Right renal pelvis (tissue), 4 donors: ENCODE data around the gene SNRPE. TPM values are rescaled to one million over a fixed set of nuclear protein-coding genes. Genes with fewer than 3 reads are reported as not detected.

ENCODE experiments used
- DNase-seq, 4 donors: peaks; one replicate each; pipeline ENCODE4 v3.0.0-alpha.2; 2013; ENCODE audit warnings: low read depth in 4 of 4, low spot score in 3 of 4, missing footprints in 1 of 4
- polyA plus RNA-seq, 4 donors: library from polyadenylated mRNA; unstranded; fragments of 120-200 nt; gene quantifications; one replicate each; pipeline ENCODE4 v1.2.1, GENCODE V29; 2013; ENCODE audit not compliant: insufficient read length in 4 of 4

Gene SNRPE
- polyA plus RNA-seq, 4 donors, result 267 to 331 (median 293) TPM

DNA sequence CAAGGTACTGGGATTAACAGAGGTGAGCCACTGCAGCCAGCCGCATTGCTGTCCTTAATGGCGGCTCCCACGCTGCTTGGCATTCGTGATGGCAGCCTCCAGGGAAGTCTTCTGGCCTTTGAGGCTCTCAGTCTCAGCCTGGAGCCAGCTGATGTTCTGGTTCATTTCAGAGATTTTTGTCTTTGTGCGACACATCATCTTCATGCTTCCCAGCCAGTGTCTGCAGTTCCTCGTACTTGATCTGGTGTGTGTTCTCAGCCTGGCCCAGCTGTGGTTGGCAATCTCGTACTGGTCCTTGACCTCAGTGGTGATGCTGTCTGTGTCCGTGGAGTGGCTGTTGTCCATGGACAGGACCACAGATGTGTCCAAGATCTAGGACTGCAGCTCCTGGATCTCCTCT is 11.7 kb downstream of the SNRPE start:
- DNase-seq, result no peak

GRCh38 chr1:203878422-203878821 is 17.0 kb downstream of the SNRPE start:
- no peak for DNase-seq

- DNase-seq, result no peak
These were observed 19.2 kb downstream of the SNRPE start for GRCh38 chr1:203880606-203881005.

DNA sequence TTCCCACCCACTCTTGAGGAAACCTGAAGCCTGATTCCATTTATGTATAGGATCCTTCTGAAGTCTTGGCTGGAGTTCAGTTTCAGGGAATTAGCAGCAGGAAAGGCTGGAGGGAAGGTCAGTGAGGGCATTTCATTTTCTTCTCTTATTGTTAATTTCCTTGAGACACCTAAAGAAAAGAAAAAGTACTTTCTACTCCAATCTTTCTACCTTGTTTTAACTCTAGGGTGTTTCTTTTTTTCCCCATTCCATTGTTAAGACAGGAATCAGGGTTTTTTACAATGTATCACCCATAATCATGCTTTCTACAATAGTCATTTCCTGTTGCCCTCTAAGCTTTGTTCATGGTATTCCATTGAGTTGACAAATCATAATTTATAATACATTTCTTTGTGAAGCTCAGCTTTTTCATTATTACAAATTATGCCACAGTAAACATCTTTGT is 27.4 kb downstream of the SNRPE start:
- no peak for DNase-seq

GRCh38 chr1:203891950-203892349 is 30.6 kb downstream of the SNRPE start:
- DNase-seq, result no peak

DNA sequence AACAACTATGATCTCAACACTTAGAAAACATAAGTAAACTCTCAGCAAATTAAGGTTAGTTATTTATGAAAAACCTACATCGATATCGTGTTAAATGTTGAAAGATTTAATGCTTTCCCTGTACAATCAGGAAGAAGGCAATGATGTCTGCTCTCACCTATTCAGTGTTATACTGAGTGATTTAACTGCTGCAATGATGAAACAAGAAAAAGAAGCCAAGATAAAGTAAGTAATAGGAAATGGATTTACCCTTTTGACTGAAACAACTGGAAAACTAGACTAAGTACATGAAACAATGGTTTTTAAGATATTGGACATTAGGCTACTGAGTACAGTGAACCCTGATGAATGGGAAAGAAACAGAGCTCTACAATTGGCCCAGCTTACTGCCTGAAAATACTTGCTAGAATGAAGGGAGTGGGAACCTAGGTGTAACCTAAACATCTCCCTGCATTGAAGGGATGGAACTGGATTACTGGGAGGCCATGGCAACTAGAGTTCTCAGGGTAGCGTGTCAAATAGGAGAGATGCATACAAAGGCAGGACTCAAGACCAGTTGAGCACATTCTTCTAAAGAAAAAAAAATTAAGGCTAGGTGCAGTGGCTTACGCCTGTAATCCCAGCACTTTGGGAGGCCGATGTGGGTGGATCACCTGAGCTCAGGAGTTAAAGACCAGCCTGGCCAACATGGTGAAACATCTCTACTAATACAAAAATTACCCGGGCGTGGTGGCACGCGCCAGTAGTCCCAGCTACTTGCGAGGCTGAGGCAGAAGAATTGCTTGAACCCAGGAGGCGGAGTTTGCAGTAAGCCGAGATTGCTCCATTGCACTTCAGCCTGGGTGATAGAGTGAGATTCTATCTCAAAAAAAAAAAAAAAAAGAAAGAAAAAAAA is 37.3 kb downstream of the SNRPE start:
- no peak for DNase-seq

- no peak for DNase-seq
These were observed 37.9 kb downstream of the SNRPE start for GRCh38 chr1:203899353-203899716.

GRCh38 chr1:203899869-203900714 is 38.7 kb downstream of the SNRPE start:
- DNase-seq, result no peak

DNA sequence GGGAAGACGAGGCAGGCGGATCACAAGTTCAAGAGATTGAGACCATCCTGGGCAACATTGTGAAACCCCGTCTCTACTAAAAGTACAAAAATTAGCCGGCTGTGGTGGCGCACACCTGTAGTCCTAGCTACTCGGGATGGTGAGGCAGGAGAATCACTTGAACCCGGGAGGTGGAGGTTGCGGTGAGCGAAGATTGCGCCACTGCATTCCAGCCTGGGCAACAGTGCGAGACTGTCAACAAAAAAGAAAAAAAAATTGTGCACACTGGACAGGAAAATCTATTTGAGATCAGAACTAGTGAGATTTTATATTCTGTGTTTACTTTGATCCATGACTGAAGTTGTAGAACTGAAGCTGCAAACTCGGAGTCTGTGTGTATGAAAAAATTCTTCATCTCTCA is 40.2 kb downstream of the SNRPE start:
- DNase-seq, result no peak

- no peak for DNase-seq
These were observed 43.9 kb downstream of the SNRPE start for GRCh38 chr1:203905275-203905674.

- DNase-seq, result no peak
These were observed 45.5 kb downstream of the SNRPE start for GRCh38 chr1:203906932-203907331.

DNA sequence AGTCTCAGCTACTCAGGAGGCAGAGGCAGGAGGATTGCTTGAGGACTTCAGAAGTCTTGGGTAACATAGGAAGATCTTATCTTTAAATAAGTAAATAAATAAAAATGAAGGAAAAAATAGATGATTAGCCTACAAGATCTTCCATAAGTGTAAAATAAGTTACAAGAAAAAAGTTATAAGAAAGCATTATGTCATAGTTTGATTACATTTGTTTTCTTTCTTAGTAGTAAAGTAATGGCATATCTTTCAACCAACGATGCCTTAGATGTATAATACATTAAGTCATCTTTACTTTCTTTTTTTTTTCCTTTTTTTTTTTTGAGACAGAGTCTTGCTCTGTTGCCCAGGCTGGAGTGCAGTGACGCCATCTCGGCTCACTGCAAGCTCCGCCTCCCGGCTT is 46.5 kb downstream of the SNRPE start:
- no peak for DNase-seq

- DNase-seq, result no peak
These were observed 50.4 kb downstream of the SNRPE start for GRCh38 chr1:203911806-203912205.

GRCh38 chr1:203913073-203913521 is 51.7 kb downstream of the SNRPE start:
- DNase-seq, result no peak

- no peak for DNase-seq
These were observed 52.9 kb downstream of the SNRPE start for GRCh38 chr1:203914292-203914691.

DNA sequence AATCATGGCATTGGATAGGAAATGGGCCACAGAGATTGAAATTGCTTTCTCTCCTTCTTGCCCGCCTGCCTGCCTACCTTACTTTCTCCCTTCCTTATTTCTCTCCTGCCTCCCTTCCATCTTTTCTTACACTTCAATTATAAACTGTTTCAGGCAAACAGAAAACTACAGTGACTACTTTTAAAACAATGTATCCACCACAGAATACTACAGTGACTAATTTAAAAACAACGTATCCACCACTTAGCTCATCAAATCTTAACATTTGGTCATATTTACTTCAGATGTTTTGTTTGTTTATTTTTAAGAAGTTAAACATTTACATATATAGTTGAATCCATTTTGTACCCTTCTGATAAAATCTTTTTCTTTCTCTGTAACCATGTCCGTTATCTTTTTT is 54.4 kb downstream of the SNRPE start:
- DNase-seq, result no peak

DNA sequence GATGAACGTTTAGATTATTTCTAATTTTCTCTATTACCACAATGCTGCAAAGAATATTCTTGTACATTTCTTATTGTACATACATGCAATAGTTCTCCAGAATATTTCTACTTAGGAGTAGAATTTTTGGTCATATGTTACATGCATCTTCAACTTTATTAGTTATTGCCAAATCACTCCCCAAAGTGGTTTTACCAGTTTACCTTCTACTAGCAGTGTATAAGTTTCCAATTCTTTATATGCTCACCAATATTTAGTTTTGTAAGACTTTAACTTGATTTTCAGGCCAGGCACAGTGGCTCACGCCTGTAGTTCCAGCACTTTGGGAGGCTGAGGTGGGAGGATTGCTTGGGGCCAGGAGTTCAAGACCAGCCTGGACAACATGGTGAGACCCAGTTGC is 55.4 kb downstream of the SNRPE start:
- no peak for DNase-seq

Other genes with a start within 250 kb of the SNRPE start
- 10 to 100 TPM; 61.9 to 66.1 (median 62.9) TPM for gene ATP2B4, start 234.8 kb upstream of the SNRPE start, polyA plus RNA-seq
- gene LAX1, start 96.4 kb upstream of the SNRPE start, polyA plus RNA-seq, result under 1 TPM; 0.08 to 0.14 (median 0.11) TPM
- gene ZBED6, start 66.0 kb upstream of the SNRPE start, polyA plus RNA-seq, result 10 to 100 TPM; 16.5 to 22.7 (median 18.9) TPM
- 100 to 1,000 TPM; 134 to 157 (median 140) TPM for gene ZC3H11A, start 66.0 kb upstream of the SNRPE start, polyA plus RNA-seq
- 10 to 100 TPM; 45.3 to 53.1 (median 48.3) TPM for gene SOX13, start 211.5 kb downstream of the SNRPE start, polyA plus RNA-seq